ENCODE results near the gene CHRNB1. TPM values are rescaled to one million over a fixed set of nuclear protein-coding genes. Genes with fewer than 3 reads are reported as not detected.

The CHRNB1 gene
- total and polyA plus RNA-seq, 10 donors: 7.3 to 12.9 (median 11.3) TPM

- Histone ChIP-seq H3K36me3 (peaks cover 0 to 7% (median 0%) of the 10 kb centered on the region in 6 donors), H3K4me3 (no peak overlapping the region), H3K9me3 (no peaks in the 10 kb centered on the region), H3K27ac (no peak overlapping the region), H3K27me3 (replicated peaks in 1 of 7) (no peaks in the 10 kb centered on the region), H3K4me1 (no peaks in the 10 kb centered on the region)
- DNase-seq: no peak
- intact Hi-C loops (cut with DNase I; ENCODE audit: low total_unique reads): no loop called here
- no peak for TF ChIP-seq CTCF (IDR thresholded peaks at IDR 0.05 in 8 of 11, conservative IDR thresholded peaks at IDR 0.05 in 3 of 11)
- 85 to 97% (median 87%) methylated on average over 7 to 14 of the region's 14 CpGs for WGBS, 5 donors
These were observed 30.0 kb upstream of the CHRNB1 start for GRCh38 chr17:7414837-7415236.

GRCh38 chr17:7415784-7416183 lies 29.1 kb upstream of the CHRNB1 start:
- no peaks in the 10 kb centered on the region for H3K27me3 ChIP-seq (replicated peaks in 1 of 7)
- H3K4me1 ChIP-seq: no peaks in the 10 kb centered on the region
- DNase-seq: no peak
- H3K4me3 ChIP-seq: no peak overlapping the region
- H3K36me3 ChIP-seq: peaks cover 0 to 7% (median 0%) of the 10 kb centered on the region in 6 donors
- H3K9me3 ChIP-seq: no peaks in the 10 kb centered on the region
- no peak overlapping the region for H3K27ac ChIP-seq
- 85 to 96% (median 90%) methylated on average over 18 to 23 of the region's 23 CpGs for WGBS, 5 donors
- TF ChIP-seq CTCF (IDR thresholded peaks at IDR 0.05 in 8 of 11, conservative IDR thresholded peaks at IDR 0.05 in 3 of 11) (no peak), POLR2AphosphoS5 (IDR thresholded peaks at IDR 0.05) (no peak), POLR2A (IDR thresholded peaks at IDR 0.05) (no peak)
- intact Hi-C loops (cut with DNase I; ENCODE audit: low total_unique reads): no loop called here

GRCh38 chr17:7416323-7416722 lies 28.5 kb upstream of the CHRNB1 start:
- WGBS, 5 donors: 77 to 88% (median 79%) methylated on average over 6 of the region's 6 CpGs
- Histone ChIP-seq H3K27me3 (replicated peaks in 1 of 7) (no peaks in the 10 kb centered on the region), H3K36me3 (peaks cover 0 to 7% (median 0%) of the 10 kb centered on the region in 6 donors), H3K4me3 (no peak overlapping the region), H3K4me1 (no peaks in the 10 kb centered on the region), H3K9me3 (no peaks in the 10 kb centered on the region), H3K27ac (no peak overlapping the region)
- intact Hi-C loops (cut with DNase I; ENCODE audit: low total_unique reads): no loop called here
- DNase-seq: no peak
- TF ChIP-seq POLR2A (IDR thresholded peaks at IDR 0.05) (no peak), CTCF (IDR thresholded peaks at IDR 0.05 in 8 of 11, conservative IDR thresholded peaks at IDR 0.05 in 3 of 11) (no peak), POLR2AphosphoS5 (IDR thresholded peaks at IDR 0.05) (no peak)

GRCh38 chr17:7417056-7417655 lies 27.7 kb upstream of the CHRNB1 start:
- peaks cover 0 to 7% (median 0%) of the 10 kb centered on the region in 6 donors for H3K36me3 ChIP-seq
- H3K27me3 ChIP-seq (replicated peaks in 1 of 7): no peaks in the 10 kb centered on the region
- 94 to 97% (median 96%) methylated on average over 40 to 54 of the region's 54 CpGs for WGBS, 5 donors
- intact Hi-C loops (cut with DNase I; ENCODE audit: low total_unique reads): no loop called here
- no peaks in the 10 kb centered on the region for H3K9me3 ChIP-seq
- TF ChIP-seq POLR2AphosphoS5 (IDR thresholded peaks at IDR 0.05) (no peak), CTCF (IDR thresholded peaks at IDR 0.05 in 8 of 11, conservative IDR thresholded peaks at IDR 0.05 in 3 of 11) (no peak), POLR2A (IDR thresholded peaks at IDR 0.05) (no peak)
- no peak overlapping the region for H3K27ac ChIP-seq
- H3K4me3 ChIP-seq: no peak overlapping the region
- DNase-seq: no peak
- H3K4me1 ChIP-seq: no peaks in the 10 kb centered on the region

Data from spleen (tissue), 11 donors.